ENCODE measurements around the gene KANK2. TPM values are rescaled to one million over a fixed set of nuclear protein-coding genes. Genes with fewer than 3 reads are reported as not detected.
"Not testable (repeated sequence)": the region's sequence is repeated elsewhere in the genome, so short reads cannot be mapped to it uniquely, and the experiment has no call there.

Gene KANK2
- total RNA-seq, 1 donor from 2014 or later = 486 TPM

DNA sequence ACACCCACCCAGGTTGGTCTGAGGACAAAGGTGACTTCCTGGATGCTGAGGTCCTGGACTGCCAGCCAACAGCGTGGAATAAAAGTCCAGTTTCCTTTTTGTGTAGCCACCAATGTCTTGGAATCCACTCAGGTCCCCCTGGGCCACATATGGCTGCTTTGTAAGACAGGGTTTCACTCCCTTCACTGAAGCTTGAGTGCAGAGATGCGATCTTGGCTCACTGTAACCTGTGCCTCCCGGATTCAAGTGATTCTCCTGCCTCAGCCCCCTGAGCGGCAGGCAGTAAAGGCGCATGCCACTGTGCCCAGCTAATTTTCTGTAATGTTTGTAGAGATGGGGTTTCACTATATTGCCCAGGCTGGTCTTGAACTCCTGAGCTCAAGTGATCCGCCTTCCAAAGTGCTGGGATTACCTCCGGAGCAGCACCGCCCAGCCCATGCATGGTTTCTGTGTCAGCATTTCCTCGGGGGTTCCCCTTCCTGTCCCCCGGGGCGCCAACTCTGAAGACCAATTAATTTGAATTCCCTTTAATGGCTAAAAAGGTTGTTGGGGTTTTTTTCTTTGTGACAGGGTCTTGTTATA is 17.5 kb downstream of the KANK2 start:
- H3K36me3 ChIP-seq = peaks cover 3 to 46% of the 10 kb centered on the region in 2 donors
- no peak for TF ChIP-seq POLR2A (IDR thresholded peaks at IDR 0.05)
- TF ChIP-seq, protein P1, sequence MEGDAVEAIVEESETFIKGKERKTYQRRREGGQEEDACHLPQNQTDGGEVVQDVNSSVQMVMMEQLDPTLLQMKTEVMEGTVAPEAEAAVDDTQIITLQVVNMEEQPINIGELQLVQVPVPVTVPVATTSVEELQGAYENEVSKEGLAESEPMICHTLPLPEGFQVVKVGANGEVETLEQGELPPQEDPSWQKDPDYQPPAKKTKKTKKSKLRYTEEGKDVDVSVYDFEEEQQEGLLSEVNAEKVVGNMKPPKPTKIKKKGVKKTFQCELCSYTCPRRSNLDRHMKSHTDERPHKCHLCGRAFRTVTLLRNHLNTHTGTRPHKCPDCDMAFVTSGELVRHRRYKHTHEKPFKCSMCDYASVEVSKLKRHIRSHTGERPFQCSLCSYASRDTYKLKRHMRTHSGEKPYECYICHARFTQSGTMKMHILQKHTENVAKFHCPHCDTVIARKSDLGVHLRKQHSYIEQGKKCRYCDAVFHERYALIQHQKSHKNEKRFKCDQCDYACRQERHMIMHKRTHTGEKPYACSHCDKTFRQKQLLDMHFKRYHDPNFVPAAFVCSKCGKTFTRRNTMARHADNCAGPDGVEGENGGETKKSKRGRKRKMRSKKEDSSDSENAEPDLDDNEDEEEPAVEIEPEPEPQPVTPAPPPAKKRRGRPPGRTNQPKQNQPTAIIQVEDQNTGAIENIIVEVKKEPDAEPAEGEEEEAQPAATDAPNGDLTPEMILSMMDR (IDR thresholded peaks at IDR 0.05) = no peak
- peak in 1 of 2 donors; percentile 27 for TF ChIP-seq POLR2AphosphoS5 (IDR thresholded peaks at IDR 0.05; ENCODE audit: insufficient read depth in 1 of 2, low read depth in 1 of 2)
- no peak overlapping the region for H3K4me3 ChIP-seq
- peaks cover 44% of the 10 kb centered on the region for H3K4me1 ChIP-seq
- H3K27me3 ChIP-seq = no peaks in the 10 kb centered on the region
- peak overlapping the region; percentile 80 for H3K27ac ChIP-seq
- DNase-seq (ENCODE audit: extremely low spot score in 2 of 2) = no peak
- H3K9me3 ChIP-seq = no peaks in the 10 kb centered on the region
- intact Hi-C loops (cut with DNase I) = no loop called here

DNA sequence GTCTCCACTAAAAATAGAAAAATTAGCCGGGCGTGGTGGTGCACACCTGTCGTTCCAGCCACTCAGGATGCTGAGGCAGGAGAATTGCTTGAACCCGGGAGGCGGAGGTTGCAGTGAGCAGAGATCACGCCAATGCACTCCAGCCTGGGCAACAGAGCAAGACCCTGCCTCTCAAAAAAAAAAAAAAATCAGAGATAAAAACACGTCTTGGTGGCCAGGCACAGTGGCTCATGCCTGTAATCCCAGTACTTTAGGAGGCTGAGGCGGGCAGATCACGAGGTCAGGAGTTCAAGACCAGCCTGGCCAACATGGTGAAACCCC is 18.2 kb downstream of the KANK2 start:
- intact Hi-C loops (cut with DNase I); DNase-seq (ENCODE audit: extremely low spot score in 2 of 2); H3K9me3 ChIP-seq; H3K4me3 ChIP-seq; H3K27me3 ChIP-seq: not testable (repeated sequence)
- H3K4me1 ChIP-seq = peaks cover 40% of the 10 kb centered on the region
- H3K27ac ChIP-seq = peak overlapping the region; percentile 80
- peaks cover 3 to 50% of the 10 kb centered on the region in 2 donors for H3K36me3 ChIP-seq

DNA sequence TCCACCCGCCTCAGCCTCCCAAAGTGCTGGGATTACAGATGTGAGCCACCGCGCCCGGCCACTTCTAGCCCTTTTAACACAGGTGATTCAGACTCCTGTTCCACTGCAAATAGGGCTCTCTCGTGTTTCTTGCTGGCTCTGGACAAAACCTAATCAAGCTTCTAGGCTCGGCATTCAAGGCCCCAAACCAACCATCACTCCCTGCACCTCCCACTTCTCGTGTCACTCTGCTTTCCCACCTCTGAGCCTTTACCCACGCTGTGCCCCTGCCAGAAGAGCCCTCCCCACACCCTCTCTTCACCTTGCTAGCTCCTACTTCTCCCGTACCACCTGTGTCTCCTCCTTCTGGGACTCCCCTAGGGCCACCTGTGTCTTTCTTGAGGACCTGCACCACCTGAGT is 19.8 kb downstream of the KANK2 start:
- H3K27ac ChIP-seq = peak overlapping the region; percentile 80
- H3K4me3 ChIP-seq = no peak overlapping the region
- H3K36me3 ChIP-seq = peaks cover 3 to 65% of the 10 kb centered on the region in 2 donors
- DNase-seq (ENCODE audit: extremely low spot score in 2 of 2) = no peak
- intact Hi-C loops (cut with DNase I) = no loop called here
- no peak for TF ChIP-seq POLR2AphosphoS5 (IDR thresholded peaks at IDR 0.05; ENCODE audit: insufficient read depth in 1 of 2, low read depth in 1 of 2)
- TF ChIP-seq, protein P1 (IDR thresholded peaks at IDR 0.05) = no peak
- TF ChIP-seq POLR2A (IDR thresholded peaks at IDR 0.05) = no peak
- no peaks in the 10 kb centered on the region for H3K9me3 ChIP-seq
- peaks cover 39% of the 10 kb centered on the region for H3K4me1 ChIP-seq
- no peaks in the 10 kb centered on the region for H3K27me3 ChIP-seq

DNA sequence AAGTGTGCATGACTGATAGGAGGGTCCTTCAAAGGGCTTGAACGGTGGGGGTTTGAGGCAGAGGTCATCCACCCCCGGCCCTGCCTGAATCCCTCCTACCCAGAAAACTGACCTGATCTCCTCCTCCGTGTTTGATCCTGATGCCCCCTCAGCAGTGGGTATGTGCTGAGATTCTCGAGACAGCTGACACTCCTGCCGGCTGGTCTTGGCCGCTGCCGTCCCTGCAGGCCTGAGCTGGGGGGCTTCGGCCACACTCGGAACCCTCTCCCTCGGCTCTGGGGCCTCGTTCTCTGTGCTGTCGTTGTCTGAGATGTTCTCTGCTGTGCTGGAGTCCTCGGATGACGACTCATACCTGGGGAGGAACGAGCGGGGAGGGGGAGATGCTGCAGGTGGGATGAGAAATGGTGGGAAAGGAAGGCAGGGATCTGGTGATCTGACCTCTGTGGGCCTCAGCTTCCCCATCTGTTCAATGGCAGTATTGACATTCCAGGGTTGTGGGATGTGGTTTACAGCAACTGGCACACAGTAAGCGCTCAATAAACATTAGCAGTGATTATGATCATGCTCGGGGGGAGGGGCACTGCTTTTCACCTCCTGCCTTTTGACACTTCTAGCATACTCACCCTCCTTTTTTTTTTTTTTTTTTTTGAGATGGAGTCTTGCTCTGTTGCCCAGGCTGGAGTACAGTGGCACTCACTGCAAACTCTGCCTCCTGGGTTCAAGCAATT is 20.7 kb downstream of the KANK2 start:
- Histone ChIP-seq H3K9me3 (no peaks in the 10 kb centered on the region), H3K4me1 (peaks cover 32% of the 10 kb centered on the region), H3K27me3 (no peaks in the 10 kb centered on the region), H3K36me3 (peaks cover 3 to 67% of the 10 kb centered on the region in 2 donors), H3K27ac (no peak overlapping the region), H3K4me3 (no peak overlapping the region)
- DNase-seq (ENCODE audit: extremely low spot score in 2 of 2) = no peak
- intact Hi-C loops (cut with DNase I) = no loop called here
- TF ChIP-seq, protein P1 (IDR thresholded peaks at IDR 0.05) = no peak
- TF ChIP-seq POLR2AphosphoS5 (IDR thresholded peaks at IDR 0.05; ENCODE audit: insufficient read depth in 1 of 2, low read depth in 1 of 2) (no peak), POLR2A (IDR thresholded peaks at IDR 0.05) (no peak)

DNA sequence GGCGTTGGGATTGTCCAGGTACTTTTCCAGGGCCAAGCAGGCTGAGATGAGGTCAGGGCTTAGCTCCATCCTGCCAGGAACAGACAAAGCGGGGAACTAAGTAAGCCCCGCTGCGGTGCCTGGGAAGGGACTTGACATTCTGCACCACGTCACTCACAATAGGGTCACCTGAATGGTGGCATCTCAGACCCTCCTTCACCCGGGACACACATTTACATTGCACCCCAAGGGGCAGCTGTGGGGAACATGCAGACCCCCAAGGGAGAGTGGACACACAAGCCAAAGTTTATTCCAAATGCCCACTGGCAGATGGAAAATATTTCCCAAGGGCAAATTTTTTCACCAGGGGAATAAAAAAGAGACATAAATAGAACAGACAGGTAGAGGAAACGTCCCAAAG is 21.4 kb downstream of the KANK2 start:
- intact Hi-C loops (cut with DNase I) = no loop called here

More for the DNA sequence above, 21.4 kb downstream of the KANK2 start:
- H3K4me3 ChIP-seq = no peak overlapping the region
- no peaks in the 10 kb centered on the region for H3K27me3 ChIP-seq
- TF ChIP-seq, protein P1 (IDR thresholded peaks at IDR 0.05) = no peak
- no peak for TF ChIP-seq POLR2AphosphoS5 (IDR thresholded peaks at IDR 0.05; ENCODE audit: insufficient read depth in 1 of 2, low read depth in 1 of 2)
- TF ChIP-seq POLR2A (IDR thresholded peaks at IDR 0.05) = no peak
- no peaks in the 10 kb centered on the region for H3K9me3 ChIP-seq
- peaks cover 3 to 72% of the 10 kb centered on the region in 2 donors for H3K36me3 ChIP-seq
- H3K27ac ChIP-seq = no peak overlapping the region
- H3K4me1 ChIP-seq = peaks cover 27% of the 10 kb centered on the region
- no peak for DNase-seq (ENCODE audit: extremely low spot score in 2 of 2)
